Stimulated activated CD4-positive, alpha-beta T cell treated with anti-CD3 and anti-CD28 coated beads, TNF-alpha, amount 100 ng/mL, for 1 hour (primary cell): ENCODE measurements around the gene TRIM2.

Source experiments
- DNase-seq, 3 donors: peaks; one replicate each; pipeline ENCODE4 v3.0.0-alpha.2; 2020; ENCODE audit warnings: low read depth in 3 of 3, low spot score in 1 of 3

TRIM2 gene

DNA sequence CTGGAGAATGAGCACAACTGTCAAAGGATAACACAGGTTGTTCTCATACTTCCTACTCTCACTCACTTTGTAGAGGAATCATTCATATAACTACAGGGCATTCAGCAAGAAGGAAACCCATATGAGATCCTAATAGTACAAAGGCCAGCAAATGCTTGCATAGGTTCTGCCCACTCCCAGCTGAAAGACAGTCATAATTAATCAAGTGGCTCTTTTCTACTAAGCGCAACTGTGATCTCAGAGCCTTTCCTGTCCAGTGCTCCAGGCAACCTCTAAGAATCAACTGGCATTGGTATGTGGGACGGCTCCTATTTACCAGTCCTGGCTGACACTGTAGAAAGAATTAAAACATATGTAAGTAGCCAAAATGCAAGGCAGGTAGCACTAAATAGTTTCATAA, 121.3 kb downstream of the TRIM2 start:
- DNase-seq = no peak

GRCh38 chr4:153326513-153326912, 122.3 kb downstream of the TRIM2 start:
- DNase-seq = no peak

GRCh38 chr4:153327247-153327646, 123.0 kb downstream of the TRIM2 start:
- no peak for DNase-seq

GRCh38 chr4:153332936-153333335, 128.7 kb downstream of the TRIM2 start:
- DNase-seq = no peak

- no peak for DNase-seq
Observed at GRCh38 chr4:153333874-153334273, 129.6 kb downstream of the TRIM2 start.

DNA sequence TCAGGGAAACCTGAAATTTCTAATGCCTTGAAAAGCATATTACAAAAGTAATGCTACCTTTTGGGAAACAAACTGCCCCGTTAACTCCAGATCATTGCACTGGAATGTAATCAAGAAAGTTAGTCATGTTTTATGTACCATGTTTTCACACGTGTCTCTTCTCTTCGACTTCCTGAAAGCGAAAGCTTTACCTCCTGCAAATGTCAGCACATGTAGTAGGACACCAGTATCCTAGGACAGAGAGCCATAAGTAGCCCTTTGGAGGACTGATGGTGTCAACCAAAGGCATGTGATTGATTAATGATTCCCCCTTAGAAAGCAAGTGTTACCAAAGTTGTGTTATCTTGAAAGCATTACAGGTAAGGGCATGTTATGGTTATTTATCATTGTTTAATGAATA, 131.4 kb downstream of the TRIM2 start:
- no peak for DNase-seq

DNA sequence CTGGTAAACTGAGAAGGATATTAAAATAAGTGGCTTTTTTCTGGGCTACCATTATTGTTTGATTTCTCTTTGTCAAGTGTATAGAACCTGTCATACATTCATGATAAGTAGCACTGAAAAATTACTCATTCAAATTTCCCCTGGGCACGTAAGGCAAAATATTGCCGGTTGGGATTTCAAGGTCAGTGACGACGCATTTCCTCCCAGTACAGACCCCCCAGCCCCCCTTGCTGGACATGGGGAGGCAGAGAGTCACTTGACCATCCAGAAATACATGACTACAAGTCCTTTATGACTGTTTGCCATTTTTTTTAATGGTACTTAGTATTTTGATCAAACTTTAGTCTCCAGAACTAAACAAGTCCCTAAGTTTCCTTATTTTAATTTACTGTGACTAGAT, 133.4 kb downstream of the TRIM2 start:
- no peak for DNase-seq

GRCh38 chr4:153341575-153342090, 137.4 kb downstream of the TRIM2 start:
- no peak for DNase-seq

- no peak for DNase-seq
Observed at GRCh38 chr4:153342751-153343552, 138.7 kb downstream of the TRIM2 start.

- peak; percentile 70 to 92 (median 81) for DNase-seq
Observed at GRCh38 chr4:153344131-153345011, 140.1 kb downstream of the TRIM2 start, which contains the start of gene MND1. TSS of gene MND1 (plus strand) at chr4:153344688. CDS start at chr4:153344738, 50 bp downstream.

- peak; percentile 12 to 15 (median 15) for DNase-seq
Observed at GRCh38 chr4:153345012-153345981, 141.1 kb downstream of the TRIM2 start.

DNA sequence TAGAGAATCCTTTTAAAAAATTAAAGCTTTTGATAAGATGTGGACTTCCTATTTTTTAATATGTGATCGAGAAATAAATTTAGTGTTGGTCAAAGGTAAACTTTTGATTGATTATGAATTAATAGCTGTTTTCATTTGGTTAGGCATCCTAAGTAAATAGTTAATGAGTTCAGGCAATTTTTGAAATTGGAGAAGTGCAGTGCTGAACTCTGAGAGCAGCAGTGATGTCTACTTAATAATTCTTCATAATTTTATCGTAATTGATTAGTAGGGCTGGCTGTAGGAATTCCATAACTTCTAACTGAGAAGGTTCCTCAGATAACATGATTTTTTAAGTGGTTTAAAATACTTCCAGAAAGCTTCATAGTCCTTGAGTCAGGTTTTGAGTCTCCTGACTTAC, 141.8 kb downstream of the TRIM2 start:
- no peak for DNase-seq

DNA sequence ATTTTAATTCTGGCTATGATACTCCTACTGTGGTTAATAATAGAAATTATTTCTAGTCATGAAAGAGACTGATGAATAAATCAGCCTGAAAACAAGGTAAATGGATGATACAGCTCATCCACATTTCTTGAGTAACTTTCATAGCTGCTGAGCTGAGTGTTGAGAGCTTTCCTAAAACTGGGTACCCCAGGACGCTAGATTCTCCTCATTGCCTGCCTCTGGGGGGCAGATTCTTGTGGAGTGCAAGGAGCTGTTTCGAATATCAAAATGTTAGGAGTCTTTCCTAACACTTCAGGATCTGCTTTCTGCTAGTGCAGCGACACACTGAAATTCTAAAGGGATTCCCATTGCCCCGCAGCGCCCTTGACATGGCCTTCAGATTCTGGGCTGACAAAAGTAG, 142.3 kb downstream of the TRIM2 start:
- no peak for DNase-seq

GRCh38 chr4:153347117-153347516, 142.9 kb downstream of the TRIM2 start:
- DNase-seq = no peak

DNA sequence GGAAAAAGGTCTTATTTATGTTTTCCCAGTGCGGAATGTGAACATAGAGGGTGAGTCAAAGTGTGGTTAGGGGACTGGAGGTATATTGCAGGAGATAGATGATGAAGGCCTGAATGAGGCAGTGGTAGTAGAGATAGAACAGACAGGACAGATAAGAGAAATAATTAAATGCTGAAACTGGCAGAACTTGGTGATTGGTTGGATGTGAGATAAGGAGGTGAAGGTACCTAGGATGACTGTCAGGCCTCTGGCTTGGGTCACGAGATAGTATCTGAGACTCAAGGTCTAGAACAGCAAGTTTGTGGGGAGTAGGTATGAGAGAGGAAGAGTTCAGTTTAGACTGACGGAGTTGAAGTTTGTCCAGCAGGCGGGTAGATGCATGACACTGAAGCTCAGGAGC, 143.8 kb downstream of the TRIM2 start:
- DNase-seq = no peak

- DNase-seq = no peak
Observed at GRCh38 chr4:153349206-153349805, 145.1 kb downstream of the TRIM2 start.

GRCh38 chr4:153362184-153362583, 157.9 kb downstream of the TRIM2 start:
- no peak for DNase-seq

DNA sequence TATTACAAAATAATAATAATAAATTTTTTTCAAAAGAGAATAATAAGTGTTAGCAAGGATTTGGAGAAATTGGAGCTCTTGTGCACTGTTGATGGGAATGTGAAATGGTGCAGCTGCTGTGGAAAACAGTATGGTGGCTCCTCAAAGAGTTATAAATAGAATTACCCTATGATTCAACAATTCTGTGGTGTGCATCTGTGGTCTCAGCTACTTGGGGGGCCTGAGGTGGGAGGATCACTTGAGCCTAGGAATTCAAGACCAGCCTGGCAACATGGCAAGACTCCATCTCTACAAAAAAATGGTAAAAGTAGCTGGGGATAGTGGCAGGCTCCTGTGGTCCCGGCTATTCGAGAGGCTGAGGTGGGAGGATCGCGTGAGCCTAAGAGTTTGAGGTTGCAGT, 159.8 kb downstream of the TRIM2 start:
- DNase-seq = no peak

DNA sequence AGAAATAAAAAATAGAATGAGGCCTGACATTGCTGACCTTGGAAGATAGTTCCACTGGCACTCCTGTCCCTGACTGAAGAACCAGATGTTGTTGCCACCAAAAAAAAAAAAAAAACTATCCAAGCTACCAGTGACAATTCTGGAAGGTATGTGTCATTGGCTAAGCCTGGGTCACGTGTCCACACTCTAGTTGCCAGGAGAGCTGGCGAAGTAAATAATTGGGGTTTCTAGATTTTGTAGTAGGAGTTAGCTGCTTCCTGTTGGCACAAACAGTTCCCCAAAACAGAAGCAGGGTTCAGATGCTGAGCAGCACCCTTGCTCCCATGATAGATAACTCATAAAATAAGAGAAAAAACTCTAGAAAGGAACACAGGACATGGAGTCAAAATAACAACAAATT, 160.8 kb downstream of the TRIM2 start:
- DNase-seq = no peak

- DNase-seq = no peak
Observed at GRCh38 chr4:153366486-153366885, 162.2 kb downstream of the TRIM2 start.
